Colonic mucosa (tissue), 4 donors: ENCODE data around the gene CCSER1. TPM values are rescaled to one million over a fixed set of nuclear protein-coding genes. Genes with fewer than 3 reads are reported as not detected.

ENCODE experiments used
- DNase-seq: peaks from one replicate; pipeline ENCODE4 v3.0.0-alpha.2; 2020
- H3K27ac ChIP-seq: fragments of 200-600 bp; one replicate; pipeline ENCODE4 v1.8.0; 2021
- H3K27me3 ChIP-seq: fragments of 200-600 bp; one replicate; pipeline ENCODE4 v1.8.0; 2021
- H3K36me3 ChIP-seq: fragments of 200-600 bp; one replicate; pipeline ENCODE4 v1.8.0; 2021
- H3K4me1 ChIP-seq: fragments of 200-600 bp; one replicate; pipeline ENCODE4 v1.8.0; 2021; ENCODE audit warnings: mild to moderate bottlenecking
- H3K4me3 ChIP-seq: fragments of 200-600 bp; one replicate; pipeline ENCODE4 v1.8.0; 2021
- H3K9ac ChIP-seq, 2 donors: one replicate each; pipeline ENCODE4 v1.7.0; 2013; ENCODE audit warnings: control low read depth in 2 of 2, low read depth in 2 of 2, low read length in 2 of 2
- H3K9me3 ChIP-seq: fragments of 200-600 bp; one replicate; pipeline ENCODE4 v1.8.0; 2021
- intact Hi-C: fragments of 100-400 bp; cut with DNase I; formaldehyde crosslinking; loops from one replicate; pipeline ENCODE4 v1.14.1; 2022
- total RNA-seq, 2 donors: library from RNA; stranded (reverse); fragmentation: NEBNext Ultra II Directional in 1 of 2; extraction: Animal tissue kit (Norgen Biotek cat#: 25700) in 1 of 2; gene quantifications; one replicate each; pipeline ENCODE4 v1.2.1, GENCODE V29; 2021
- TF ChIP-seq, protein P1 (sequence below): fragments of 200-600 bp; IDR thresholded peaks from one replicate; pipeline ENCODE4 v1.8.0; 2022; ENCODE audit warnings: antibody characterized with exemption, mild to moderate bottlenecking
- donor health status: healthy.
- donor health status: DM: no; HTN: no; CAD: no.
- donor health status: DM: no; HTN: no; CAD: no.

CCSER1 gene
- total RNA-seq, 2 donors from 2014 or later = 11.2 to 13.4 TPM

DNA sequence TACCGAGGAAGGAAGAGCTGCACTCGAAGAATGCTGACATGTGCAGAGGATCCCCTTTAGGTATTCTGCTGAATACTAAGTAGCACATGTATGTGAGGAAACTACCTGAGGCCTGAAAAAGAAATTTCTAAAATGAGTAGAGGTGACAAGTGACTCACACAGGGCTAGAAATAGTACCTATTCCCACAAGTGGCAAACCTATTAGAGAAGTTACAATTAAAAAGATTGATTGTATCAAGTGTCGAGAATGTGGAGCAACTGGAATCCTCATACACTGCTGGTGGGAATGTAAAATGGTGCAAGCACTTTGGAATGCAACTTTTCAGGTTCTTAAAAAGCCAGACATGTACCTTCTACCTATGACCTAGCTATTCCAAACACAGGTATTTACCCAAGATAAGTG lies 47.4 kb downstream of the CCSER1 start:
- Histone ChIP-seq H3K4me3 (no peak overlapping the region), H3K27me3 (no peaks in the 10 kb centered on the region), H3K4me1 (no peaks in the 10 kb centered on the region), H3K27ac (no peak overlapping the region), H3K9me3 (no peaks in the 10 kb centered on the region), H3K9ac (no peak overlapping the region), H3K36me3 (no peaks in the 10 kb centered on the region)
- TF ChIP-seq, protein P1, sequence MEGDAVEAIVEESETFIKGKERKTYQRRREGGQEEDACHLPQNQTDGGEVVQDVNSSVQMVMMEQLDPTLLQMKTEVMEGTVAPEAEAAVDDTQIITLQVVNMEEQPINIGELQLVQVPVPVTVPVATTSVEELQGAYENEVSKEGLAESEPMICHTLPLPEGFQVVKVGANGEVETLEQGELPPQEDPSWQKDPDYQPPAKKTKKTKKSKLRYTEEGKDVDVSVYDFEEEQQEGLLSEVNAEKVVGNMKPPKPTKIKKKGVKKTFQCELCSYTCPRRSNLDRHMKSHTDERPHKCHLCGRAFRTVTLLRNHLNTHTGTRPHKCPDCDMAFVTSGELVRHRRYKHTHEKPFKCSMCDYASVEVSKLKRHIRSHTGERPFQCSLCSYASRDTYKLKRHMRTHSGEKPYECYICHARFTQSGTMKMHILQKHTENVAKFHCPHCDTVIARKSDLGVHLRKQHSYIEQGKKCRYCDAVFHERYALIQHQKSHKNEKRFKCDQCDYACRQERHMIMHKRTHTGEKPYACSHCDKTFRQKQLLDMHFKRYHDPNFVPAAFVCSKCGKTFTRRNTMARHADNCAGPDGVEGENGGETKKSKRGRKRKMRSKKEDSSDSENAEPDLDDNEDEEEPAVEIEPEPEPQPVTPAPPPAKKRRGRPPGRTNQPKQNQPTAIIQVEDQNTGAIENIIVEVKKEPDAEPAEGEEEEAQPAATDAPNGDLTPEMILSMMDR = no peak
- DNase-seq = no peak
- intact Hi-C loops = no loop called here

DNA sequence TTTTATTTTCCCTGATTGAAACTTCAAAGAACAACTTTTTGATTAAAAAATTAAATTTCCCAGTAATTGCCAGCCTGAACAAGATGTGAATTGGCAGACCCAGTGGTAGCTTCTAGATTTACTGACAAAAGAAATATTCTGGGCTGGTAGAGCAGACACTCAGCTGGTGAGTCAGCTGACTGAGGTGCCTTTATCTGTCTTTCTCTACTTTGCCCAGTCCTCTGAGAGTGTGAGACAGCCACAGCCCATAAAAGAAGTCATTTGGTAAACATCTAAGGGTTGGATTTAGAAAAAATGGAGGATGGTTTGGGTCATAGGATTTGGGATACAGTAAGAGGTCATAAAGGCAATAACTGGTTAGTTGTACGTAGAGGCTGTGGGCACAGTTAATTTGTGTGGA lies 54.5 kb downstream of the CCSER1 start:
- intact Hi-C loops = no loop called here
- DNase-seq = peak; percentile 27
- Histone ChIP-seq H3K9me3 (no peaks in the 10 kb centered on the region), H3K4me1 (no peaks in the 10 kb centered on the region), H3K27me3 (no peaks in the 10 kb centered on the region), H3K27ac (no peak overlapping the region), H3K36me3 (no peaks in the 10 kb centered on the region), H3K4me3 (no peak overlapping the region), H3K9ac (no peak overlapping the region)
- TF ChIP-seq, protein P1 = no peak

DNA sequence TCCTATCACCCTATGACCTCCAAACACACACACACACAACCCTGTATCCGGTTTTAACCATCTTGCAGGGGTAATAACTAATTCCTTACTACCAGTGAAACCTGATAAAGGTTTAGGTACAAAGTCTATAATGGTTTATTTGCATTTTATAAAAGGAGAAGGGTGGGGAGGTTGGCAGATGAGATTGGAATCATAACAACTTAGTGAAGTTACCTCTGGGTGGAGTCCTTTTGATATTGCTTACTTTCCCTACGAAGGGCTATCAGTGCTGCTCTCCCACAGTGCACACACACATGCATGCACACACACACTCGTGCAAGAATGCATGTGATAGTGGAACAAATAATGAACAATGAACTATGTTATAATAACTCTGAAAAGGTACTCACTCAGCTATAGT lies 56.1 kb downstream of the CCSER1 start:
- intact Hi-C loops = no loop called here
- Histone ChIP-seq H3K27ac (peak overlapping the region; percentile 11), H3K4me1 (no peaks in the 10 kb centered on the region), H3K9ac (no peak overlapping the region), H3K36me3 (no peaks in the 10 kb centered on the region), H3K4me3 (no peak overlapping the region), H3K27me3 (no peaks in the 10 kb centered on the region), H3K9me3 (no peaks in the 10 kb centered on the region)
- DNase-seq = peak; percentile 50
- TF ChIP-seq, protein P1 = no peak

DNA sequence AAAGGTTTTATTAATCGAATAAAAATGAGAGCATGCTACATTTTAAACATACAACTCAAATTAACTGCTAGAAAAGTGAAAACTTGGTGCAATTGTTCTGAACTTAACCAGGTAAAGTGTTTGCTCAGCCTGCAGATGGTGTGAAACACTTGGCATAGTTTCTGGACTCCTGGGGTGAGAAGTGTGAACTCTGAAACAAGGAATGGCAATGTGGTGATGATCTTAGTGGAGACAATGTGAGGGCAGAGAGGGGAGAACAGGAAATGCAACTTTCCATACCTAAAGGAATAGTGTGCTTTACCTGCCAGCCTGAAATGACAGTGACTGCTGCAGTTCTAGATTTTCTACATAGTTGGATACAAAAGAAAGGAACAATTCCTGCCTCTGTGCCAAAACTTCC lies 57.4 kb downstream of the CCSER1 start:
- Histone ChIP-seq H3K36me3 (no peaks in the 10 kb centered on the region), H3K9me3 (no peaks in the 10 kb centered on the region), H3K4me3 (no peak overlapping the region), H3K4me1 (no peaks in the 10 kb centered on the region), H3K27me3 (no peaks in the 10 kb centered on the region), H3K27ac (no peak overlapping the region), H3K9ac (no peak overlapping the region)
- TF ChIP-seq, protein P1 = no peak
- intact Hi-C loops = no loop called here
- DNase-seq = no peak

DNA sequence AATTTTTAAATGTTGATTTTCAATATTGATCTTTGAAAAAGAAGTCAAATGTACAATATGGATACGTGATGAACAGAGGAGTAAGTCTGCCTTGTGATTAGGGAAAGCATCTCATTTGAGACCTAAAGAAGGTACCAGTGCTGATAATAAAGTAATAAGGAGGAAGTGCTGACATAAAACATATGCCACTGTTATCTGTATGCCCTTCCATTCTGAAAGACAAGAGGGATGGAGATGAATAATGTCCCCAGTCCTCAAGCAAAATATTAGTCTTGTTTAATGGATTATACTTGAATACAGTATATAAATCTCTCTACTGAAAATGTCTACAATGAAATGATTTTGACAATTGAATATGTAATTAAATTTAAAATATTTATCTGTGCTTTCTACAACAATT lies 58.2 kb downstream of the CCSER1 start:
- Histone ChIP-seq H3K4me3 (no peak overlapping the region), H3K27me3 (no peaks in the 10 kb centered on the region), H3K4me1 (no peaks in the 10 kb centered on the region), H3K36me3 (no peaks in the 10 kb centered on the region), H3K9me3 (no peaks in the 10 kb centered on the region), H3K27ac (no peak overlapping the region), H3K9ac (no peak overlapping the region)
- intact Hi-C loops = no loop called here
- TF ChIP-seq, protein P1 = no peak
- DNase-seq = no peak

DNA sequence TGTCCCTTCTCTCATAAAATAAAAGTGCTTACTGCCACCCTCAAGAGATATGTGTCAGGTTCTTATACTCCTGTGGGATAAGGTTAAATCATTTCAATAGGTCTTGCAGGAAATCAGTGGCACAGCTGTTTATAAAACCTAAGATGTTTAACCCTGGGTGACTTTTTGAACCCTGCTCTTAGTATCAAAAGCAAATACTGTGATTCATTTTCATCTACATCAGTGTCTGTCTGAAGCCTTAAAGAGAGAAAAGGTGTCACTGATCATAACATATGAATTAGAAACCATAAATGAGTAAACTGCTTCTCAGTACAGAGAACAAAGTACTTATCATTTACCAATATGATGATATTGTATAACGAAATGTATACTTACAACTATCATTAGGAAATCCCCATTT lies 59.0 kb downstream of the CCSER1 start:
- no peak for DNase-seq

More for the DNA sequence above, 59.0 kb downstream of the CCSER1 start:
- intact Hi-C loops = no loop called here
- no peaks in the 10 kb centered on the region for H3K27me3 ChIP-seq
- no peaks in the 10 kb centered on the region for H3K9me3 ChIP-seq
- H3K9ac ChIP-seq = no peak overlapping the region
- no peaks in the 10 kb centered on the region for H3K36me3 ChIP-seq
- no peak overlapping the region for H3K4me3 ChIP-seq
- no peaks in the 10 kb centered on the region for H3K4me1 ChIP-seq
- H3K27ac ChIP-seq = no peak overlapping the region
- TF ChIP-seq, protein P1 = no peak
